Right lobe of liver (tissue), 6 donors: ENCODE data around the gene ANXA2. TPM values are rescaled to one million over a fixed set of nuclear protein-coding genes. Genes with fewer than 3 reads are reported as not detected.

Source experiments
- ATAC-seq, 4 donors: fragments of 200-7000 bp; cut with Tn5 transposase; one replicate each; pipeline ENCODE4 v1.9.1; 2020; ENCODE audit warnings: mild to moderate bottlenecking in 4 of 4, moderate library complexity in 4 of 4
- DNase-seq, 3 donors: peaks; one replicate each; pipeline ENCODE4 v3.0.0-alpha.2; 2020
- H3K27ac ChIP-seq, 3 donors: fragments of 200-600 bp; one replicate each; pipeline ENCODE4 v1.8.0; 2022
- H3K27me3 ChIP-seq, 2 donors: fragments of 200-600 bp; one replicate each; pipeline ENCODE4 v1.8.0; 2022
- H3K36me3 ChIP-seq, 4 donors: fragments of 200-600 bp; sonication (generic) in 1 of 4; one replicate each; pipeline versions ENCODE4 v1.5.1 to v1.8.0; 2017 to 2022; ENCODE audit warnings: control low read depth in 1 of 4
- H3K4me1 ChIP-seq, 4 donors: fragments of 200-600 bp; sonication (generic) in 1 of 4; one replicate each; pipeline versions ENCODE4 v1.5.1 to v1.8.0; 2017 to 2022; ENCODE audit warnings: control low read depth in 1 of 4
- H3K4me3 ChIP-seq, 3 donors: fragments of 200-600 bp; one replicate each; pipeline ENCODE4 v1.8.0; 2022
- H3K9me3 ChIP-seq, 4 donors: fragments of 200-600 bp; sonication (generic) in 1 of 4; one replicate each; pipeline versions ENCODE4 v1.5.1 to v1.8.0; 2017 to 2022; ENCODE audit warnings: control low read depth in 1 of 4
- CTCF ChIP-seq, 4 donors: fragments of 200-600 bp in 3 of 4; fragments of 450-650 bp in 1 of 4; IDR thresholded peaks; one replicate each; pipeline versions ENCODE4 v1.5.1 to v1.8.0; 2016 to 2022; ENCODE audit warnings: antibody characterized with exemption in 4 of 4, mild to moderate bottlenecking in 2 of 4
- POLR2A ChIP-seq: fragments of 450-650 bp; IDR thresholded peaks from one replicate; pipeline ENCODE4 v1.6.1; 2017; ENCODE audit warnings: antibody characterized with exemption, mild to moderate bottlenecking
- WGBS: methylation state at CpG from one replicate; pipeline ENCODE4 v1.1.6; 2018; ENCODE audit warnings: low coverage, low lambda C conversion rate; ENCODE audit not compliant: insufficient coverage; ENCODE audit errors: missing lambda C conversion rate; 5-methylcytosine and 5-hydroxymethylcytosine counted together
- intact Hi-C, 2 donors: fragments of 100-400 bp; cut with DNase I; formaldehyde crosslinking; loops; one replicate each; pipeline versions ENCODE4 v1.11.2 to v1.14.1; 2022
- total RNA-seq, 6 experiments: library from RNA; depleted of rRNA in 2 of 6; stranded (reverse); fragments of >200 nt in 2 of 6; fragmentation: NEBNext Ultra II Directional in 3 of 6; extraction: Animal tissue kit (Norgen Biotek cat#: 25700) in 3 of 6; gene quantifications; one replicate each; pipeline versions ENCODE4 v1.1.0 to v1.2.4, GENCODE V29; 2016 to 2023
- donor health status: DM: no; HTN: yes; CAD: no.
- donor health status: DM: no; HTN: no; CAD: no.
- donor health status: DM: no; HTN: no; CAD: no.
- donor health status: DM: no; HTN: yes; CAD: no.
- donor health status: DM: no; HTN: yes; CAD: no.

Gene ANXA2
- total RNA-seq, 6 experiments from 2014 or later = 62.2 to 419 (median 178) TPM

- Histone ChIP-seq H3K27me3 (no peaks in the 10 kb centered on the region), H3K9me3 (no peaks in the 10 kb centered on the region), H3K4me3 (no peak overlapping the region), H3K36me3 (peaks cover 0 to 3% (median 0%) of the 10 kb centered on the region in 4 donors), H3K4me1 (peaks cover 0 to 9% (median 0%) of the 10 kb centered on the region in 4 donors), H3K27ac (no peak overlapping the region)
- DNase-seq (no peak), ATAC-seq (no peak)
- 94% methylated on average over 2 of the region's 2 CpGs for WGBS
- TF ChIP-seq CTCF (IDR thresholded peaks at IDR 0.05) (no peak), POLR2A (no peak)
- intact Hi-C loops = no loop called here
Observed at GRCh38 chr15:60419753-60420152, 22.0 kb upstream of the ANXA2 start.

- Histone ChIP-seq H3K36me3 (peaks cover 0 to 3% (median 0%) of the 10 kb centered on the region in 4 donors), H3K27me3 (no peaks in the 10 kb centered on the region), H3K4me3 (no peak overlapping the region), H3K27ac (no peak overlapping the region), H3K9me3 (no peaks in the 10 kb centered on the region), H3K4me1 (peaks cover 0 to 9% (median 0%) of the 10 kb centered on the region in 4 donors)
- ATAC-seq (no peak), DNase-seq (no peak)
- intact Hi-C loops = no loop called here
- WGBS = 85% methylated on average over 3 of the region's 3 CpGs
- TF ChIP-seq CTCF (IDR thresholded peaks at IDR 0.05) (no peak), POLR2A (no peak)
Observed at GRCh38 chr15:60418096-60418495, 20.3 kb upstream of the ANXA2 start.

GRCh38 chr15:60417112-60417511 is 19.3 kb upstream of the ANXA2 start:
- peaks cover 0 to 9% (median 0%) of the 10 kb centered on the region in 4 donors for H3K4me1 ChIP-seq
- H3K27me3 ChIP-seq = no peaks in the 10 kb centered on the region
- DNase-seq (no peak), ATAC-seq (no peak)
- intact Hi-C loops = no loop called here
- H3K36me3 ChIP-seq = peaks cover 0 to 3% (median 0%) of the 10 kb centered on the region in 4 donors
- no peak overlapping the region for H3K4me3 ChIP-seq
- TF ChIP-seq CTCF (IDR thresholded peaks at IDR 0.05) (no peak), POLR2A (no peak)
- no peaks in the 10 kb centered on the region for H3K9me3 ChIP-seq
- no peak overlapping the region for H3K27ac ChIP-seq
- WGBS = 92% methylated on average over 4 of the region's 4 CpGs

- H3K27ac ChIP-seq = no peak overlapping the region
- no peak overlapping the region for H3K4me3 ChIP-seq
- H3K36me3 ChIP-seq = no peaks in the 10 kb centered on the region
- H3K4me1 ChIP-seq = peaks cover 0 to 9% (median 0%) of the 10 kb centered on the region in 4 donors
- no peak for ATAC-seq
- intact Hi-C loops = no loop called here
- no peak for DNase-seq
- no peaks in the 10 kb centered on the region for H3K9me3 ChIP-seq
- WGBS = 100% methylated on average over 2 of the region's 3 CpGs
- no peaks in the 10 kb centered on the region for H3K27me3 ChIP-seq
- no peak for TF ChIP-seq POLR2A
- no peak for TF ChIP-seq CTCF (IDR thresholded peaks at IDR 0.05)
Observed at GRCh38 chr15:60416484-60416883, 18.7 kb upstream of the ANXA2 start.
